ENCODE measurements around the gene KITLG.
A peak's percentile ranks its signal among the peaks of the same experiment; 100 is the strongest.

The KITLG gene

DNA sequence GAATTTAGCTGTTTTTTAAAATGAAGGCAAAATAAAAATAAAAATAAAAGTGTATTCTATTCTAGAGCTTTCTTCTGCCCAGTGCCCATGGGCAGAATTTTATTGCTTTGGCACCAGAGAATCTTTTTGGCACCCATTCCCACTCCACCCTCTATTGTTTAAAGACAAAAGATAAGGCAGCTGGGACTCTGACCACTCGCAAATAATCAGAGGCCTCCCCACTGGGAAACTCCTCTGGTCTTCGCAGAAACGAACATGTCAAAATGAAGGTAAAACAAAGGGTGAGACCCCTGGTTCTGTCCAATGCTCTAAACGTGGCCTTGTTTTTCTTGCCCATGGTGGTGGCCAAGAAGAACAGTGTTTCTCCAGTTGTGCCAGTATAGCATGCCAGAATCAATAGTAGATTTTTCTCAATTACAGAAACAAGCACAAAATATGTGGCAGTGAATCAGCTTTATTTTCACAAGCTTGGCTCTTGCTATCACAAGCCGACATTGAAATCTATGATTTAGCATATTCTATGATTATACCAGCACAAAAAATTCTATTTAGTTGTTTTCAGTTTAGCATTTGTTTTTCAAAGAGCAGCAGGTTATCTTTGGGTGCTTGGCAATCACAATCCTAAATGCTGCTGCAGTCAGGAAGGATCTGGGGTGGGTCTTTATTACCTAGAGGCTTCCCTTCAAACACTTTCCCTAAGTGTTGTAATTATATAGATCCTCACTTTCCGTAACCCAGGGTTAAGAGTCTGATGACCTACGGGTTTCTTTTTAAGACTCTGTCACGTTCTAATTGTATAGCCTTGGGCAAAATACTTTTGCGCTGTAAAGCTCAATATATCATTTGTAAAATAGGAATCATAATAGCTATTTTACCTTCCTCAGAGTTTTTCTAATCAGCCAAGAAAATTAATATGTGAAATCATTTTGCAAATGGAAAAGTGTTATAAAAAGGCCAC, 50.5 kb downstream of the KITLG start:
- TF ChIP-seq, protein P1, sequence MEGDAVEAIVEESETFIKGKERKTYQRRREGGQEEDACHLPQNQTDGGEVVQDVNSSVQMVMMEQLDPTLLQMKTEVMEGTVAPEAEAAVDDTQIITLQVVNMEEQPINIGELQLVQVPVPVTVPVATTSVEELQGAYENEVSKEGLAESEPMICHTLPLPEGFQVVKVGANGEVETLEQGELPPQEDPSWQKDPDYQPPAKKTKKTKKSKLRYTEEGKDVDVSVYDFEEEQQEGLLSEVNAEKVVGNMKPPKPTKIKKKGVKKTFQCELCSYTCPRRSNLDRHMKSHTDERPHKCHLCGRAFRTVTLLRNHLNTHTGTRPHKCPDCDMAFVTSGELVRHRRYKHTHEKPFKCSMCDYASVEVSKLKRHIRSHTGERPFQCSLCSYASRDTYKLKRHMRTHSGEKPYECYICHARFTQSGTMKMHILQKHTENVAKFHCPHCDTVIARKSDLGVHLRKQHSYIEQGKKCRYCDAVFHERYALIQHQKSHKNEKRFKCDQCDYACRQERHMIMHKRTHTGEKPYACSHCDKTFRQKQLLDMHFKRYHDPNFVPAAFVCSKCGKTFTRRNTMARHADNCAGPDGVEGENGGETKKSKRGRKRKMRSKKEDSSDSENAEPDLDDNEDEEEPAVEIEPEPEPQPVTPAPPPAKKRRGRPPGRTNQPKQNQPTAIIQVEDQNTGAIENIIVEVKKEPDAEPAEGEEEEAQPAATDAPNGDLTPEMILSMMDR (IDR thresholded peaks at IDR 0.05; ENCODE audit: low read length, missing control alignments) = no peak
- DNase-seq (ENCODE audit: low read depth) = no peak
- no peak overlapping the region for H3K4me3 ChIP-seq (replicated peaks; ENCODE audit: low read depth, low read length)

- no peak for DNase-seq (ENCODE audit: low read depth)
- TF ChIP-seq, protein P1 (IDR thresholded peaks at IDR 0.05; ENCODE audit: low read length, missing control alignments) = no peak
- no peak overlapping the region for H3K4me3 ChIP-seq (replicated peaks; ENCODE audit: low read depth, low read length)
Observed at GRCh38 chr12:88522961-88523360, 57.3 kb downstream of the KITLG start.

DNA sequence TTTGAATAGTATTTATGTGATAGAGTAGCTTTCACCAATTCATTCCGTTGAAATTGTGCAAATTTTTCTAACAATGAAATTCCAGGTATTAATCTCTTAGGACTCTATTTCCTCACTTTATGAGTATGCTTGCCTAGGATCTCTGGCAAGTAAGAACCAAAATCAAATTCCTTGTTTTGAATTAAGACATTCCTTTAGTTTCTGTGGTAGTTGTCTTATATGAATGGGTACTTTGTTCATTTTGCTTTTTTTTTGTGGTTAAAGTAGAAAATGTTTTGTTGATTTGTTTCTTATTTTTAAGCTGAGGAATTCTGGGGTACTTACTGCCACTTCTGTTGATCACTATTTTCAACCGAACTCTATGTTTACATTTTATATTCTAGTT, 59.8 kb downstream of the KITLG start:
- H3K4me3 ChIP-seq (replicated peaks; ENCODE audit: low read depth, low read length) = no peak overlapping the region
- peak; percentile 24 for DNase-seq (ENCODE audit: low read depth)
- TF ChIP-seq, protein P1 (IDR thresholded peaks at IDR 0.05; ENCODE audit: low read length, missing control alignments) = no peak

- TF ChIP-seq, protein P1 (IDR thresholded peaks at IDR 0.05; ENCODE audit: low read length, missing control alignments) = no peak
- no peak overlapping the region for H3K4me3 ChIP-seq (replicated peaks; ENCODE audit: low read depth, low read length)
- peak; percentile 55 for DNase-seq (ENCODE audit: low read depth)
Observed at GRCh38 chr12:88519802-88520435, 60.4 kb downstream of the KITLG start.

DNA sequence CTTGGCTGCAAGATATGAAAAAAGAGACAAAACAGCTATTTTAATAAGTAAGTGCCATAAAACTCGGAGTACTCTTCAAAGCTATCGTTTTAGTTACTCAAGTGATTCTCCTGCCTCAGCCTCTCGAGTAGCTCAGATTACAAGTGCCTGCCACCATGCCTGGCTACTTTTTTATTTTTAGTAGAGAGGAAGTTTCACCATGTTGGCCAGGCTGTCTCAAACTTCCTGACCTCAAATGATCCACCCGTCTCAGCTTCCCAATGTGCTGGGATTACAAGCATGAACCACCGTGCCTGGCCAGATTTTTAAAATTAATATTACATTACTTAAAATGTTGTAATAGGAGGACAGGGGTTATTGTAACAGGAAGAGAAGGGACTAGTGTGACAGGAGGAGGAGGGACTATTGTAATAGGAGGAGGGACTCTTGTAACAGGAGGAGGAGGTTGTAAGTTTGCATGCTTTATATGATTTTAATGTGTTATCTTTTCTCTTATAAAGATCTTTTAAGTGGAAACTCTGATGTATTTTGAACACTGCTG, 61.3 kb downstream of the KITLG start:
- H3K4me3 ChIP-seq (replicated peaks; ENCODE audit: low read depth, low read length) = no peak overlapping the region
- TF ChIP-seq, protein P1 (IDR thresholded peaks at IDR 0.05; ENCODE audit: low read length, missing control alignments) = no peak
- DNase-seq (ENCODE audit: low read depth) = no peak

- TF ChIP-seq, protein P1 (IDR thresholded peaks at IDR 0.05; ENCODE audit: low read length, missing control alignments) = no peak
- no peak overlapping the region for H3K4me3 ChIP-seq (replicated peaks; ENCODE audit: low read depth, low read length)
- DNase-seq (ENCODE audit: low read depth) = no peak
Observed at GRCh38 chr12:88516811-88517210, 63.5 kb downstream of the KITLG start.

All from fibroblast of pulmonary artery (primary cell).